Naive thymus-derived CD8-positive, alpha-beta T cell (primary cell): ENCODE data around the gene LYPD4. TPM values are rescaled to one million over a fixed set of nuclear protein-coding genes. Genes with fewer than 3 reads are reported as not detected.
"Not testable (repeated sequence)": the region's sequence is repeated elsewhere in the genome, so short reads cannot be mapped to it uniquely, and the experiment has no call there.

ENCODE experiments used
- ATAC-seq, 2 donors: fragments of 150-1000 bp; cut with Tn5 transposase in 1 of 2; sonication (Bioruptor Pico), chemical (Tn5 transposase) in 1 of 2; 1 replicate in 1 of 2; 2 replicates in 1 of 2; pipeline ENCODE4 v1.10.0; 2021; ENCODE audit warnings: mild to moderate bottlenecking in 2 of 2, moderate library complexity in 2 of 2
- POLR2A ChIA-PET: fragments of 350-600 bp; sonication (Branson Sonifier 250); formaldehyde crosslinking; loops from one replicate; lab custom pipeline; 2021; ENCODE audit warnings: antibody characterized with exemption; lab: Charles Lee
- DNase-seq, 10 donors: peaks; one replicate each; pipeline versions ENCODE4 v3.0.0 to v3.0.0-alpha.2; 2020 to 2022
- H3K27ac Mint-ChIP-seq, 10 donors: one replicate each; pipeline ENCODE4 v1.8.0; 2020 to 2022; ENCODE audit warnings: mild to moderate bottlenecking in 10 of 10, mixed read lengths in 10 of 10, moderate library complexity in 4 of 10, inconsistent platforms in 1 of 10
- H3K27me3 Mint-ChIP-seq, 5 donors: one replicate each; pipeline ENCODE4 v1.8.0; 2021 to 2022; ENCODE audit warnings: mixed read lengths in 5 of 5
- H3K36me3 Mint-ChIP-seq, 3 donors: one replicate each; pipeline ENCODE4 v1.8.0; 2020 to 2022; ENCODE audit warnings: mixed read lengths in 3 of 3, mild to moderate bottlenecking in 2 of 3, inconsistent platforms in 1 of 3
- H3K4me1 Mint-ChIP-seq, 4 donors: one replicate each; pipeline ENCODE4 v1.8.0; 2021 to 2022; ENCODE audit warnings: mixed read lengths in 4 of 4
- H3K4me3 Mint-ChIP-seq, 10 donors: one replicate each; pipeline ENCODE4 v1.8.0; 2020 to 2022; ENCODE audit warnings: mild to moderate bottlenecking in 10 of 10, mixed read lengths in 10 of 10, moderate library complexity in 6 of 10, inconsistent platforms in 1 of 10
- H3K9me3 Mint-ChIP-seq, 9 donors: one replicate each; pipeline ENCODE4 v1.8.0; 2020 to 2022; ENCODE audit warnings: mixed read lengths in 9 of 9, mild to moderate bottlenecking in 3 of 9, inconsistent platforms in 1 of 9, moderate library complexity in 1 of 9
- polyA plus RNA-seq, 3 donors: library from polyadenylated mRNA; unstranded; fragments of 300-500 nt; fragmentation: Illumina TruSeq; gene quantifications; one replicate each; pipeline ENCODE4 v1.2.3, GENCODE V29; 2021
- total RNA-seq, 8 experiments: library from RNA in 2 of 8; stranded (reverse) in 2 of 8; gene quantifications; one replicate each; pipeline ENCODE4 v1.2.3 and lab custom pipeline; 2021 to 2026

Gene LYPD4
- total and polyA plus RNA-seq, 5 experiments from 2014 or later: not detected

DNA sequence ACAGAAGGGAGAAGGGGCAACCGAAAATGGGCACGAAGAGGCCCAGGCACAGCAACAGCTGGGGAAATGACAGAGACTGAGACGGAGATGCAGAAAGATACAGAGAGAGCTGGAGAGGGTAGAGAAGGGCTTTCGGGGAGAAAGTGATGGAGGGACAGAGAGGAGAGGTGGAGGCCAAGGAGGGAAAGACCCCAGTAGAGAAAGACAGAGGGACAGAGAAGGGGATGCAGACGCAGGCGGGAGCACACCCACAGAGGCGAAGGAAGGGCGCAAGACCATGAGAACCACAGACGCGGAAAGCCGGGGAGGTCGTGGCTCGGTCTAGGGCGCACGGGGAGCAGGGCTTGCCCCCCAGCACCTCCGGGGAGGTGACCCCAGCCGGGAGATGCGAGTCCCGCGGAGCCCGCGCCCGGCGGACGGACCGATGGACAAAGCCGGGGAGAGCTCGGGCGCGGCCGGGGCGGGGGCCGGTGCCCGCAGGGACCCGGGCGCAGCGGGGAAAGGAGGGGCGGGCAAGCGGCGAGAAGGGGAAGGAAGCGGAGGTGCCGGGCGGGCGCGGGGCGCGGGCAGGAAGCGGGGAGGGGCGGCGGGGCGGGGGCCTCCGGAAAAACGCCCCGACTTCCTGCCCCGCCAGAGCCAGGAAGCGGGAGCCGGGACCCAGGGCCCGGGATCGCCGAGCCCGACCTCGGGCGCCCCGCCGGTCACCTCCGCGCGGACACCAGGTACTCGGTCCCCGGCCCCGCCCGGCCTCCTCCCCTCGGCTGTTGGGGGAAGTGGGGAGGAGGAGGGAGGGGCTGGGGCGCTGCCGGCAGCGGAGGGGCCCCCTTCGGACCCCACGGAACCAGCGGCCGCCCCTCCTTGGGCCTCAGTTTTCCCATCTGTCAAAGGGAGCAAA, 38.3 kb upstream of the LYPD4 start, which contains the start of gene ARHGEF1:
TSS of gene ARHGEF1 (plus strand) at position 617 of the 895 bp plus-strand sequence. CDS start 4,899 bp downstream, outside the sequence.
- peak within 1 kb of the TSS; percentile 94 to 100 (median 99) for H3K4me3 Mint-ChIP-seq
- peaks cover 28 to 74% (median 53%) of the 10 kb centered on the region in 4 donors for H3K4me1 Mint-ChIP-seq
- DNase-seq (peak in 9 of 10 donors; percentile 34 to 72 (median 56)), ATAC-seq (peak in 1 of 2 donors; percentile 6)
- H3K9me3 Mint-ChIP-seq: no peaks in the 10 kb centered on the region
- peak within 1 kb of the TSS; percentile 95 to 100 (median 99) for H3K27ac Mint-ChIP-seq
- POLR2A ChIA-PET: interaction anchor here (1.3 to 13.9 kb wide), 13 partner anchors 9 to 618 kb away, joined by 3 to 819 read pairs (median 11); partner anchors contain the start of genes CD79A, ERFL, HNRNPUL1 and RPS19
- H3K27me3 Mint-ChIP-seq: peaks cover 0 to 1% (median 0%) of the 10 kb centered on the region in 5 donors
- peaks cover 10 to 26% (median 21%) of the 10 kb centered on the region in 3 donors for H3K36me3 Mint-ChIP-seq

DNA sequence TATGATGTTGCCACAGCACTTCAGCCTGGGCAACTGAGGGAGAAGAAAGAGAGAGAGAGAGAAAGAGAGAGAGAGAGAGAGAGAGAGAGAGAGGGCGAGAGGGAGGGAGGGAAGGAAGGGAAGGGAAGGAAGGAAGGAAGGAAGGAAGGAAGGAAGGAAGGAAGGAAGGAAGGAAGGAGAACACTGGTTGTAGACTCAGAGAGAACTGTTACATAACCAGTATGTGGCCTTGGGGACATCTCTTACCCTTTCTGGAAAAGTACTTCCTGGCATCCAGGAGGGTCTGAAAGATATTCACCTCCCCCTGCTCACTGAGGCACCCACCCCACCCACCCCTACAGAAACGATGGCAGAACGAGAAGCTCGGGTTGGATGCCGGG, 35.8 kb upstream of the LYPD4 start:
- H3K4me3 Mint-ChIP-seq: peak overlapping the region in 7 of 10 donors; percentile 39 to 83 (median 52)
- H3K27ac Mint-ChIP-seq: peak overlapping the region; percentile 92 to 100 (median 99)
- no peak for DNase-seq
- POLR2A ChIA-PET: interaction anchor here (1.1 to 13.9 kb wide), 6 partner anchors 10 to 67 kb away, joined by 3 to 819 read pairs (median 225); partner anchors contain the start of genes CD79A and RPS19
- H3K27me3 Mint-ChIP-seq: no peaks in the 10 kb centered on the region
- peaks cover 28 to 79% (median 72%) of the 10 kb centered on the region in 4 donors for H3K4me1 Mint-ChIP-seq
- ATAC-seq: no peak
- peaks cover 2 to 8% (median 6%) of the 10 kb centered on the region in 3 donors for H3K36me3 Mint-ChIP-seq
- no peaks in the 10 kb centered on the region for H3K9me3 Mint-ChIP-seq

- Mint-ChIP-seq H3K27me3 (no peaks in the 10 kb centered on the region), H3K36me3 (peaks cover 2 to 6% (median 4%) of the 10 kb centered on the region in 3 donors), H3K9me3 (no peaks in the 10 kb centered on the region), H3K27ac (peak overlapping the region; percentile 92 to 100 (median 99)), H3K4me3 (peak overlapping the region in 8 of 10 donors; percentile 39 to 83 (median 50)), H3K4me1 (peaks cover 26 to 80% (median 72%) of the 10 kb centered on the region in 4 donors)
- ATAC-seq (no peak), DNase-seq (no peak)
- POLR2A ChIA-PET: interaction anchor here (3.5 to 13.9 kb wide), 5 partner anchors 9 to 68 kb away, joined by 21 to 819 read pairs (median 253); partner anchors contain the start of genes CD79A and RPS19
Observed at GRCh38 chr19:41879670-41880328, 35.3 kb upstream of the LYPD4 start.

DNA sequence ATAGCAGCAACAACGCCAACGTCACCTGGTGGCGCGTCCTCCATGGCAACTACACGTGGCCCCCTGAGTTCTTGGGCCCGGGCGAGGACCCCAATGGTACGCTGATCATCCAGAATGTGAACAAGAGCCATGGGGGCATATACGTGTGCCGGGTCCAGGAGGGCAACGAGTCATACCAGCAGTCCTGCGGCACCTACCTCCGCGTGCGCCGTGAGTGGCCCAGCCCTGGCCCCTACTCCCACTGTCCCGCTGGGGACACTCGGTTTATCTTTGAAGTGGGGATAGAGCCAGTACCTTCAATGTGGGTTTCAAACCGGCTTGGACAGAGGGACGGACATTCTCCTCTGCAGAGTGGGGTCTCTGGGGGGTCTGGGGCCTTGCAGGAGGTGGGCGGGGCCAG, 34.6 kb upstream of the LYPD4 start:
- Mint-ChIP-seq H3K4me1 (peaks cover 26 to 85% (median 75%) of the 10 kb centered on the region in 4 donors), H3K27ac (peak overlapping the region; percentile 93 to 100 (median 100)), H3K36me3 (peaks cover 2 to 6% (median 3%) of the 10 kb centered on the region in 3 donors), H3K4me3 (peak overlapping the region in 6 of 10 donors; percentile 15 to 90 (median 50)), H3K27me3 (no peaks in the 10 kb centered on the region), H3K9me3 (no peaks in the 10 kb centered on the region)
- no peak for DNase-seq
- POLR2A ChIA-PET: interaction anchor here (17.2 kb wide), 1 partner anchor 8 kb away, joined by 819 read pairs; the partner anchor contains the start of gene ARHGEF1
- no peak for ATAC-seq

DNA sequence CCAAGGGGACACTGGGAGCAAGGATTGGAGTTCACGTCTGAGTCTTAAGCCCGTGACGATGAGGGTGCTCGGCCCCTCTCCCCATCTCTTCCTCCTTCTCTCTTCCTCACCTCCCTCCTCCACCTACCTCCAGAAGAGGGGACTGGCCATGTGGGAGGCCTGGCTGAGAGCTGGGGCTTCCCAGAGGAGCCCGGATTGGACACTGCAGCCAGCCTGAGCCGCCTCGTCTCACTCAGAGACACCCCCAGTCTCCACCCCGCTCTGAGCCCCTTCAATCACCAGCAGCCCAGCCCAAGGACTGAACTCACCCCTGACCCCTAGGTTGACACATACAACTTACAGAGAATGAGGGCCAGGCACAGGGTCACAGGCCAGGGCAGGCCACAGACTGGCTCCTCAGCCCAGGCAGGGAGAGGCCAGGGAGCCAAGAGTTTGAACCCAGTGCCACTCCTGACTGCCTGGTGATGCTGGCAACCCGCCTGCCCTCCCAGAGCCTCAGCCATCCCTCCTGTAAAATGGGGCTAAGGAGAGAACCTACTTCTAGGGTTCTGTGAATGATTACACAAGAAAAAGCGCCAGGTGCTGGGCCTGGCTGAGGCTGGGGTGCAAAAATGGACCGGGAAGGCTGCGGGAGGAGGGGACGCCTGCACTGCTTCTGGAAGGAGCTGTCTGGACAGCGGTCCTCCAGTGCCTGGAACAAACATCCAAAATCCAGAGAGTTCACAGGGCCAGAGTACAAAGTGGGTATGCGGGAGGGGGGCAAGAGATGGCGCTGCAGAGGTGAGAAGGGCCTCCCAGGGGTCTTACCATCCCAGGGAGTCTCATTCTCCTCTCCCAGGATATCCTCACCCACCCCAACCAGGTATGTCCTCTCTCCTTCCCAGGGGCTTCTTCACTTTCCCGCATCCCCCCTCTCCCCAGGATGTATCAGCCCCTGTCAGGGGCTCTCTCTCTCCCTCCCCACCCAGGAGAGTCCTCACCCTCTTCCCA, 33.7 kb upstream of the LYPD4 start:
- Mint-ChIP-seq H3K36me3 (peaks cover 0 to 6% (median 3%) of the 10 kb centered on the region in 3 donors), H3K4me3 (peak overlapping the region; percentile 71 to 90 (median 82)), H3K27ac (peak overlapping the region; percentile 93 to 100 (median 100)), H3K9me3 (no peaks in the 10 kb centered on the region), H3K4me1 (peaks cover 28 to 91% (median 81%) of the 10 kb centered on the region in 4 donors), H3K27me3 (no peaks in the 10 kb centered on the region)
- ATAC-seq: peak in 1 of 2 donors; percentile 13
- POLR2A ChIA-PET: interaction anchor here (0.6 to 17.2 kb wide), 10 partner anchors 8 to 339 kb away, joined by 3 to 819 read pairs (median 10); partner anchors contain the start of genes ARHGEF1, DEDD2, ERFL and RABAC1
- DNase-seq: peak in 3 of 10 donors; percentile 38 to 41 (median 41)

- Mint-ChIP-seq H3K9me3 (no peaks in the 10 kb centered on the region), H3K27ac (peak within 1 kb of the TSS; percentile 93 to 100 (median 100)), H3K36me3 (no peaks in the 10 kb centered on the region), H3K4me1 (peaks cover 25 to 96% (median 85%) of the 10 kb centered on the region in 4 donors), H3K4me3 (peak within 1 kb of the TSS; percentile 71 to 90 (median 82)), H3K27me3 (no peaks in the 10 kb centered on the region)
- POLR2A ChIA-PET: interaction anchor here (0.7 to 17.2 kb wide), 10 partner anchors 9 to 322 kb away, joined by 3 to 819 read pairs (median 10); partner anchors contain the start of genes ARHGEF1, ERFL, RABAC1 and RPS19
- DNase-seq (peak in 5 of 10 donors; percentile 27 to 81 (median 37)), ATAC-seq (peak in 1 of 2 donors; percentile 11)
Observed at GRCh38 chr19:41876847-41877832, 32.7 kb upstream of the LYPD4 start, which contains the start of gene CD79A. CD79A (plus strand) TSS chr19:41877279; CDS start chr19:41877305, 26 bp downstream.

DNA sequence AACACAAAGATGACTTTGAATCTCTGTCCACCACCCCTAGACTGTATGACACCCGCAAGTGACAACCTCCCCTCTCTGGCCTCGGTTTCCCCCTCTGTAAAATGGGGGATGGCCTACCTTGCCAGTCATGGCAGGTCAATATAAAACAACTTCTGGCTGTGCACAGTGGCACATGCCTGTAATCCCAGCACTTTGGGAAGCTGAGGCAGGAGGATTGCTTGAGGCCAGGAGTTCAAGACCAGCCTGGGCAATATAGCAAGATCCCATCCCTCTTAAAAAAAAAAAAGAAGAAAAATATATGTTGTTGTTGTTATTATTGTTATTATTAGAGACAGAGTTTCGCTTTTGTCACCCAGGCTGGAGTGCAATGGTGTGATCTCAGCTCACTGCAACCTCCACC, 31.5 kb upstream of the LYPD4 start:
- Mint-ChIP-seq H3K4me3 (peak overlapping the region; percentile 68 to 90 (median 82)), H3K4me1 (peaks cover 29 to 100% (median 89%) of the 10 kb centered on the region in 4 donors), H3K27ac (peak overlapping the region; percentile 93 to 100 (median 100))
- not testable (repeated sequence) for DNase-seq, H3K9me3 Mint-ChIP-seq, ATAC-seq, H3K36me3 Mint-ChIP-seq, H3K27me3 Mint-ChIP-seq
- POLR2A ChIA-PET: interaction anchor here (0.6 to 17.2 kb wide), 19 partner anchors 10 to 1922 kb away, joined by 3 to 819 read pairs (median 8); partner anchors contain the start of genes ARHGEF1, ERFL, RABAC1 and RPS19

GRCh38 chr19:41872775-41873647, 28.5 kb upstream of the LYPD4 start:
- Mint-ChIP-seq H3K4me1 (peaks cover 27 to 94% (median 82%) of the 10 kb centered on the region in 4 donors), H3K36me3 (peaks cover 0 to 25% (median 4%) of the 10 kb centered on the region in 3 donors), H3K4me3 (peak overlapping the region; percentile 45 to 83 (median 59)), H3K9me3 (no peaks in the 10 kb centered on the region), H3K27ac (peak overlapping the region; percentile 89 to 100 (median 98)), H3K27me3 (no peaks in the 10 kb centered on the region)
- POLR2A ChIA-PET: interaction anchor here (0.7 to 17.2 kb wide), 18 partner anchors 9 to 85 kb away, joined by 3 to 819 read pairs (median 9); partner anchors contain the start of genes ARHGEF1, ERFL, RABAC1 and RPS19
- no peak for ATAC-seq
- peak; percentile 50 to 81 (median 66) for DNase-seq

DNA sequence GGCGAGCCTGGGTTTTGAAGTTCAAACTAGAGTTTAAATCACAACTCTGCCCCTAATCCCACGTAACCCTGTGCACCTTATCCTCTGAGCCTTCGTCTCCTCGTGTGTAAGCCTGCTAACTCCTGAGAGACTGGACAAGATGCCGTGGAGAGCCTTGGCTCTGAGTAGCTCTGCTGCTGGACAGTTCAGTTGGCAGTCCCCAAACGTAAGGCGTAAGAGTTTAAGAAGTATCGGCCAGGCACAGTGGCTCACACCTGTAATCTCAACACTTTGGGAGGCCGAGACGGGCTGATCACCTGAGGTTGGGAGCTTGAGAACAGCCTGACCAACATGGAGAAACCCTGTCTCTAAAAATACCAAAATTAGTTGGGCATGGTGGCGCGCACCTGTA, 27.9 kb upstream of the LYPD4 start:
- POLR2A ChIA-PET: interaction anchor here (0.7 to 17.2 kb wide), 14 partner anchors 9 to 86 kb away, joined by 3 to 819 read pairs (median 16); partner anchors contain the start of genes ARHGEF1, ERFL, RABAC1 and RPS19

More for the DNA sequence above, 27.9 kb upstream of the LYPD4 start:
- Mint-ChIP-seq H3K4me3 (peak overlapping the region in 4 of 10 donors; percentile 26 to 83 (median 30)), H3K27me3 (no peaks in the 10 kb centered on the region), H3K9me3 (no peaks in the 10 kb centered on the region), H3K4me1 (peaks cover 29 to 93% (median 81%) of the 10 kb centered on the region in 4 donors), H3K27ac (peak overlapping the region; percentile 77 to 100 (median 98)), H3K36me3 (peaks cover 0 to 31% (median 4%) of the 10 kb centered on the region in 3 donors)
- DNase-seq (no peak), ATAC-seq (no peak)
